Astrocyte (in vitro differentiated cells and primary cell): ENCODE measurements around the gene HS3ST3A1.

Experiments
- CTCF ChIP-seq: IDR thresholded peaks from 2 replicates; pipeline ENCODE4 v1.5.1; 2011; ENCODE audit warnings: low read depth, mild to moderate bottlenecking, inconsistent platforms, low read length, moderate library complexity; ENCODE audit not compliant: insufficient read depth
- EZH2 ChIP-seq: IDR thresholded peaks from 2 replicates; pipeline ENCODE4 v1.6.1; 2012; ENCODE audit warnings: mild to moderate bottlenecking, low read length, inconsistent platforms; ENCODE audit not compliant: insufficient read depth

- TF ChIP-seq CTCF (no peak), EZH2 (no peak)
These were observed 103.5 kb downstream of the HS3ST3A1 start for GRCh38 chr17:13498184-13498583.
